H4 (cell line): ENCODE data around the gene GDPD3. TPM values are rescaled to one million over a fixed set of nuclear protein-coding genes. Genes with fewer than 3 reads are reported as not detected.
A peak's percentile ranks its signal among the peaks of the same experiment; 100 is the strongest.

Experiments
- DNase-seq: peaks from one replicate; pipeline ENCODE4 v3.0.0-alpha.2; 2015; ENCODE audit warnings: low spot score
- total RNA-seq: library from RNA; depleted of rRNA; stranded (reverse); fragments of >200 nt; shearing (Covaris generic); gene quantifications from 2 replicates; pipeline ENCODE4 v1.2.3, GENCODE V29; 2014

GDPD3 gene
- total RNA-seq, 1 experiment from 2014 or later = not detected

DNA sequence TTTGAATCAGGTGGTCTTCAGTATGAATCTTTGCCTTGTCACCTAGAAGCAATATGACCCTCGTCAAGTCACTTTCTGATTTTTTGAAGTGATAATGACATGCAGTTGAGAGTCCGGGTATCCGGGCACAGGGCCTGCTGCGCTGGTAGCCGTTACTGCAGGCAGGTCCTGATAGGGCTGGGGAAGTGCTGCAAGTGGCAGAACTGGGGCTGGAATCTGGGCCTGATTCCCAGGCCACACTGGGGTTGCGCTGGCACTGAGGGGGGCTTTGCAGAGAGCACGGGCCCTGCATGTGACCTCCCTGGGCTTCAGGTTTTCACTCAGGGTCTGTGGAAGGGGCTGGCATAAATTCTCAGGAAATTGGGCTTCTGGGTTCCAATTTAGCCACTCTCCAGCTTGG, 34.6 kb downstream of the GDPD3 start:
- no peak for DNase-seq

- DNase-seq = no peak
Measured at GRCh38 chr16:30077656-30078055, 35.7 kb downstream of the GDPD3 start.

DNA sequence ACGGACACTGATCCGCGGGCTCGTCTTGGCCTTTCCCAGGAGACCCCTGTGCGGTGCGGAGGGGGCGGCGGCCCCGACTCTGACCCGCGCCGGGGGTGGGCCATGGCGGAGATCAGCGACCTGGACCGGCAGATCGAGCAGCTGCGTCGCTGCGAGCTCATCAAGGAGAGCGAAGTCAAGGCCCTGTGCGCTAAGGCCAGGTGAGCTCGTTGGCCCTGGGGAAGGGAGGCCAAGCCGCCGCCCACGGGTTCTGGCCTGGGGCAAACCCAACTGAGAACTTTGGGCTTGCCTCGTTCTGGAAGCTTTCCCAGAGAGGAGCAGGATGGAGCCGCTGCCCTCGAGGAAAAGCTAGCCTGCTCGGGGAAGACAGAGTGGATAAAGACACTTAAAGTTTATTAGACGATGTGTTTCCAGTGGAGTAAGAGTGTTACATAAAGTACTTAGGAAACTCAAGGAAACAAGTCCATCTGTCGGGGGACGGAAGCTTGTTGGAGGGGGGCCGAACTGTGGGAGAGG, 37.0 kb downstream of the GDPD3 start:
- no peak for DNase-seq

- peak; percentile 90 for DNase-seq
Measured at GRCh38 chr16:30075503-30076275, 37.6 kb downstream of the GDPD3 start, which contains the start of gene PPP4C. Gene PPP4C (plus strand): TSS chr16:30075994. CDS start chr16:30076378, 384 bp downstream.

- DNase-seq = no peak
Measured at GRCh38 chr16:30070490-30070889, 42.8 kb downstream of the GDPD3 start.

GRCh38 chr16:30069611-30070462, 43.5 kb downstream of the GDPD3 start:
- no peak for DNase-seq

DNA sequence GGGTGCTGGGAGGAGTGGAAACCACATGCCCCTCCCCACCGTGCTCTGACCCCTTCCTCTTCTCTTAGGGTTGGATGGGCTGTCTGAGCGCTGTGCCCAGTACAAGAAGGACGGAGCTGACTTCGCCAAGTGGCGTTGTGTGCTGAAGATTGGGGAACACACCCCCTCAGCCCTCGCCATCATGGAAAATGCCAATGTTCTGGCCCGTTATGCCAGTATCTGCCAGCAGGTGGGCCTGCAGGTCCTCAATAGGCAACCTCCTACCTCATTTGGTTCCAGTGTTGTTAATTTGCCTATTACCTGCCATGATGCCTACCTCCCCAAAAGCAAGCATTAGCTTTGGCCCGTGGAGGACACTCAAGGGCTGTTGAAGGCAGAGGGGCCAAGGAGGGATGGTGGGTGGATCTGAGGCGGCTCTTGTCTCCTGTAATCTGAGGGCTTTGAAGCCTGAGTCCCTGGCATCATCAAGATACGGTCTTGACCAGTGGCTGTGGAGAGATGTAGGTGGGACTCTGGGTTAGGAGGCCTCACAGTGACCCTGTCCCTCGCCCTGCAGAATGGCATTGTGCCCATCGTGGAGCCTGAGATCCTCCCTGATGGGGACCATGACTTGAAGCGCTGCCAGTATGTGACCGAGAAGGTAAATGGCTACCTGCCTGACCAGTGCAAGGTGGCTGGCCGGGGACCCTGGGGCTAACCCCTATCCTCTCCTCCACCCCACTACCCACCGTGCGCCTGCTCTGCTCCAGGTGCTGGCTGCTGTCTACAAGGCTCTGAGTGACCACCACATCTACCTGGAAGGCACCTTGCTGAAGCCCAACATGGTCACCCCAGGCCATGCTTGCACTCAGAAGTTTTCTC, 44.4 kb downstream of the GDPD3 start:
- DNase-seq = no peak

GRCh38 chr16:30068333-30068732, 45.0 kb downstream of the GDPD3 start:
- no peak for DNase-seq

DNA sequence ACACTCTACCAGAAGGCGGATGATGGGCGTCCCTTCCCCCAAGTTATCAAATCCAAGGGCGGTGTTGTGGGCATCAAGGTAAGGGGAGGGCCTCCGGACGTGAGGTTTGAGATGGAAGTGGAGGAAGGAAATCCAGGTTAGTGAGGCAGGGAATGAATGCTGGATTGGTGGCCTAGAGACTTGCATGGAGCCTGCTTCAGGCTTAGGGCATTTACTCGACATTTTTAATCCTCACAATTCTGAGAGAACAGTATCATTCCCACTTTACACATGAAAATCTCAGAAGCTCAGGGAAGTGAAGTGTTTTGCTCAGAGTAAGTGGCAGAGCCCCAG, 45.8 kb downstream of the GDPD3 start:
- DNase-seq = no peak

DNA sequence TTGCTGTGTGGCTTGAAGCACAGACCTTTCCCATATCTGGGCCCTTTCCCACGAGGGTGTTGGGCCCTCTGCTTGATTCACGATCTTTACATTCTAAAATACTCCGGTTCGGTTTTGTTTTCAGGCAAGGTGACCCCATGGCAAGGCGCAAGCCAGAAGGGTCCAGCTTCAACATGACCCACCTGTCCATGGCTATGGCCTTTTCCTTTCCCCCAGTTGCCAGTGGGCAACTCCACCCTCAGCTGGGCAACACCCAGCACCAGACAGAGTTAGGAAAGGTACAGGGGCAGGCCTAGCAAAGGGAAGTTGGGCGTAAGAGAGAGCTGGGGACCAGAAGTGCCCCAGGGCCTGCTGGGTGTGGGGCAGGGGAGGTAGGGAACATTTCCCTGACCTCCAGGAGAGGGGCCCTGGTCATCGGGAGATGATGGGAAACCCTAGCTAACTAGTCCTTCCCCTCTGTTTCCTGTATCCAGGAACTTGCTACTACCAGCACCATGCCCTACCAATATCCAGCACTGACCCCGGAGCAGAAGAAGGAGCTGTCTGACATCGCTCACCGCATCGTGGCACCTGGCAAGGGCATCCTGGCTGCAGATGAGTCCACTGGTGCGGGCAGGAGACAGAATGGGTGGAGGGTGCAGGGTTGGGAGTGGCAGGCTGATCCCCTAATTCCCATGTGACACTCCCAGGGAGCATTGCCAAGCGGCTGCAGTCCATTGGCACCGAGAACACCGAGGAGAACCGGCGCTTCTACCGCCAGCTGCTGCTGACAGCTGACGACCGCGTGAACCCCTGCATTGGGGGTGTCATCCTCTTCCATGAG, 46.4 kb downstream of the GDPD3 start:
- DNase-seq = no peak

- DNase-seq = no peak
Measured at GRCh38 chr16:30065943-30066760, 47.2 kb downstream of the GDPD3 start.

- DNase-seq = peak; percentile 97
Measured at GRCh38 chr16:30065102-30065942, 48.0 kb downstream of the GDPD3 start, which contains the start of gene ALDOA. Gene ALDOA (plus strand): TSS chr16:30065760. CDS start chr16:30066898, 1,138 bp downstream.

DNA sequence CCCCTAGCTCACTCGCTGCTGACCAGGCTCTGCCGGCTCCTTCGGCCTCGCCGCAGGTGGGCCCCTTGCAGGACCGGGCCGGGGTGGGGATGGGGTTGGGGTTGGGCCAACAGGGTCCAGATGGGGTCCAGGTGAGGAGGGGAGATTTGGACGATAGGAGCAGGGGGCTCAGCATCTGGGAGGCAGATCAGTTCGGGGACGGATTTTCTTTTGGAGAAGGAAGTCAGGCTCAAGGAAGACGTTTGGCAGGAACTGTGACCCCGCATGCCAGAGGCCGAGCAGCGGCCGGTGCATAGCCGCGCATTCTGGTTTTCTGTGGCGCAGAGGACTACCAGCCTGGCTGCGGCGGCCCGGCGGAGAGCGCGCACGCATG, 48.6 kb downstream of the GDPD3 start:
- no peak for DNase-seq

GRCh38 chr16:30063893-30064728, 49.2 kb downstream of the GDPD3 start:
- DNase-seq = peak; percentile 40

- DNase-seq = no peak
Measured at GRCh38 chr16:30063278-30063892, 50.0 kb downstream of the GDPD3 start.

DNA sequence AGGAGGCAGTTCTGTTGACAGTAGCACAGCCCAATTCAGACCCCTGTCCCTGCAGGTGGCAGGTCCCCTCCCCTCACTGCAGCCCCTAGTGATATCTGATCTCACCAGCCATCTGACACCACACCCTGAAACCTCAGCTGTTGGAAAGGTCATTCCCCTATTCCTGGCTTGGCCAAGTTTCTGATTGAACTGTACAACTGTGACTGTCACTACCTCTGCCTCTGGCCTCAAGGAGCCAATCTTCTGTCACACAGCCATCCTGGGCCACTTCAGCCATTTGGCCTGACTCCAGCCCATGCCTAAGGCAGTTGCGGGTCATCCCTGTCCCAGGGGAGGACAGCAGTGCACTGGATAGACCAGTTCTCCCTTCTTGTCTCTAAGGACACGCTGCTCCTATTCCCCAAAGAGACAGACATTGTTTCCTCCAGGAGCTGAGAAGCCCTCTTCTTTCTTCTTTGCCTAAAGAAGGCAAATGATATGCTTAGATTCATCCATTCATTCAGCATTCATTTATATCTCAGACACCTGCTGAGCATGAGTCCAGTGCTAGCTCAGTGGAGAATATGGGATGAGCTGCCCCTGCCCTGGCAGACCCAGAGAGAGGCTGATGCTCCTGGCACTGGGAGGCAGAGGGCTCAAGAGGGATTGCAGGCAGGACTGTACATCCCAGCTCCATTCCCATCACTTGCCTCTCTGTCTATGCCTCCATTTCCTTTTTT, 52.3 kb downstream of the GDPD3 start:
- no peak for DNase-seq

DNA sequence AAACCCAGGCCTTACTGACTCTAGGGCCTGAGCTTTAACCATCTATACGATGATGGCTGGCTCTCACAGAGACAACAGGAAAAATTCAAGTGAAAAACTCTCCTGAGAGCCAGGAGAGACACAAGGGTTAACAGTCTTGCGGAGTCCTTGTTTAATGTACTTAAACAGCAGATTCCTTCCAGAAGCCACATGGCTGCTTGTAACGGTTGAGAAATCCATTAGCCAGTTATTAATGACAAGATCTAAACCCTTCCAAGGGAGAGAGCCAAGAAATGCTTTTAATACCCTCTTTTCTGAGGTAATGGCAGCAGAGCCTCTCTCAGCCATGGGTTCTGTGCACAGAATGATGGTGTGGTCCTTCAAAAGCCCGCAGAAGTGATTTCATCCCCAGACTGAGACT, 53.0 kb downstream of the GDPD3 start:
- DNase-seq = no peak
